Activated T-cell treated with anti-CD3 and anti-CD28 coated beads for 4 hours (primary cell): ENCODE results near the gene SNX18.
A peak's percentile ranks its signal among the peaks of the same experiment; 100 is the strongest.
"Not testable (repeated sequence)": the region's sequence is repeated elsewhere in the genome, so short reads cannot be mapped to it uniquely, and the experiment has no call there.

Experiments used
- DNase-seq: peaks from one replicate; pipeline ENCODE4 v3.0.0-alpha.2; 2020

The SNX18 gene

GRCh38 chr5:54517512-54518145 is at the start of gene SNX18:
Gene SNX18, plus strand, starts transcription at chr5:54517759. Its CDS starts 194 bp downstream, at chr5:54517953.
- DNase-seq = peak; percentile 82

- no peak for DNase-seq
Observed at GRCh38 chr5:54469622-54470021, 47.9 kb upstream of the SNX18 start.

- DNase-seq = no peak
Observed at GRCh38 chr5:54470128-54470527, 47.4 kb upstream of the SNX18 start.

- DNase-seq = no peak
Observed at GRCh38 chr5:54470677-54471076, 46.9 kb upstream of the SNX18 start.

- no peak for DNase-seq
Observed at GRCh38 chr5:54471398-54471797, 46.2 kb upstream of the SNX18 start.

GRCh38 chr5:54476682-54477081 is 40.9 kb upstream of the SNX18 start:
- DNase-seq = no peak

GRCh38 chr5:54477941-54478478 is 39.5 kb upstream of the SNX18 start:
- DNase-seq = no peak

GRCh38 chr5:54480296-54480695 is 37.3 kb upstream of the SNX18 start:
- no peak for DNase-seq

GRCh38 chr5:54484219-54484894 is 33.2 kb upstream of the SNX18 start:
- no peak for DNase-seq

- not testable (repeated sequence) for DNase-seq
Observed at GRCh38 chr5:54485659-54486058, 31.9 kb upstream of the SNX18 start.

GRCh38 chr5:54489648-54489979 is 27.9 kb upstream of the SNX18 start:
- DNase-seq = not testable (repeated sequence)

- no peak for DNase-seq
Observed at GRCh38 chr5:54491326-54491725, 26.2 kb upstream of the SNX18 start.

- DNase-seq = no peak
Observed at GRCh38 chr5:54492178-54492577, 25.4 kb upstream of the SNX18 start.

GRCh38 chr5:54495027-54495426 is 22.5 kb upstream of the SNX18 start:
- no peak for DNase-seq

GRCh38 chr5:54514291-54514690 is 3.3 kb upstream of the SNX18 start:
- DNase-seq = no peak

GRCh38 chr5:54514841-54515432 is 2.6 kb upstream of the SNX18 start:
- no peak for DNase-seq

- no peak for DNase-seq
Observed at GRCh38 chr5:54515634-54516033, 1.9 kb upstream of the SNX18 start.

GRCh38 chr5:54516051-54516655 is 1.4 kb upstream of the SNX18 start:
- DNase-seq = no peak

GRCh38 chr5:54517174-54517511 is 416 bp upstream of the SNX18 start:
- no peak for DNase-seq

- peak; percentile 38 for DNase-seq
Observed at GRCh38 chr5:54518146-54518817, 723 bp downstream of the SNX18 start.

- no peak for DNase-seq
Observed at GRCh38 chr5:54518818-54519508, 1.4 kb downstream of the SNX18 start.

GRCh38 chr5:54519509-54519876 is 1.9 kb downstream of the SNX18 start:
- no peak for DNase-seq

GRCh38 chr5:54520438-54520846 is 2.9 kb downstream of the SNX18 start:
- DNase-seq = no peak
